NB4 (cell line): ENCODE measurements around the gene CLASP2.

Experiments used
- DNase-seq: peaks from one replicate; pipeline ENCODE4 v3.0.0; 2010; ENCODE audit warnings: low read depth
- H3K4me3 ChIP-seq: one replicate; pipeline ENCODE4 v1.5.1; 2011; ENCODE audit warnings: mild to moderate bottlenecking, low read depth, low read length, moderate library complexity
- CTCF ChIP-seq: IDR thresholded peaks from one replicate; pipeline ENCODE4 v1.5.1; 2012; ENCODE audit warnings: low read depth, low read length
- MAX ChIP-seq: IDR thresholded peaks from 2 replicates; pipeline ENCODE4 v1.6.1; 2011; ENCODE audit warnings: low read depth, low read length
- MYC ChIP-seq: IDR thresholded peaks from 2 replicates; pipeline ENCODE4 v1.6.1; 2011; ENCODE audit warnings: low read depth, low read length
- POLR2A ChIP-seq: IDR thresholded peaks from 2 replicates; pipeline ENCODE4 v1.6.1; 2011; ENCODE audit warnings: mild to moderate bottlenecking; ENCODE audit not compliant: insufficient read length; ENCODE audit errors: extremely low read depth

The CLASP2 gene

GRCh38 chr3:33706056-33706455, 12.0 kb downstream of the CLASP2 start:
- TF ChIP-seq POLR2A (no peak), MYC (no peak), MAX (no peak), CTCF (no peak)
- no peak overlapping the region for H3K4me3 ChIP-seq
- no peak for DNase-seq

DNA sequence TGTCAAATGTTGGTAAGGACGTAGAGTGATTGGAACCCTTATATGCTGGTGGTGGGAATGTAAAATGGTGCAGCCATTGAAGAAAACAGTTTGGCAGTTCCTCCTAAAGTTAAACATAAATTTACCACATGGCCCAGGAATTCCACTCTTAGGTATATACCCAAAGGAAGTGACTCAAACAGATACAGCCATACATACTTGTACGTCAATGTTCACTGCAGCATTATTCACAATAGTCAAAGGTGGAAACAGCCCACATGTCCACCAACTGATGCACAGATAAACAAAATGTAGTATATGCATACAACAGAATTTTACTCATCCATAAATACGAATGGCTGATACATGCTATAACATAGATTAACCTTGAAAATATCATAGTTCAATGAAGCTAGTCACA, 13.2 kb downstream of the CLASP2 start:
- TF ChIP-seq MYC (no peak), POLR2A (no peak), CTCF (no peak), MAX (no peak)
- DNase-seq: no peak
- H3K4me3 ChIP-seq: no peak overlapping the region

- no peak overlapping the region for H3K4me3 ChIP-seq
- no peak for TF ChIP-seq CTCF
- TF ChIP-seq POLR2A: no peak
- TF ChIP-seq MYC: no peak
- no peak for TF ChIP-seq MAX
- DNase-seq: no peak
Observed at GRCh38 chr3:33699275-33699674, 18.8 kb downstream of the CLASP2 start.

- TF ChIP-seq CTCF: no peak
- no peak for TF ChIP-seq MYC
- no peak for TF ChIP-seq MAX
- no peak for TF ChIP-seq POLR2A
- no peak for DNase-seq
- H3K4me3 ChIP-seq: no peak overlapping the region
Observed at GRCh38 chr3:33694944-33695343, 23.1 kb downstream of the CLASP2 start.

- TF ChIP-seq POLR2A (no peak), MYC (no peak), CTCF (no peak), MAX (no peak)
- no peak for DNase-seq
- no peak overlapping the region for H3K4me3 ChIP-seq
Observed at GRCh38 chr3:33690341-33690740, 27.7 kb downstream of the CLASP2 start.

GRCh38 chr3:33687406-33688010, 30.5 kb downstream of the CLASP2 start:
- H3K4me3 ChIP-seq: no peak overlapping the region
- no peak for TF ChIP-seq MAX
- TF ChIP-seq MYC: no peak
- no peak for TF ChIP-seq CTCF
- TF ChIP-seq POLR2A: no peak
- DNase-seq: no peak
